Astrocyte of the spinal cord (primary cell): Measurements from ENCODE around the gene SH3RF3.

Source experiments
- DNase-seq: peaks from one replicate; pipeline ENCODE4 v3.0.0; 2011; ENCODE audit warnings: low read depth, low spot score
- H3K4me3 ChIP-seq: 2 replicates; pipeline ENCODE4 v1.5.1; 2011; ENCODE audit warnings: low read depth, mild to moderate bottlenecking, low read length, moderate library complexity
- in situ Hi-C: cut with HindIII; loops from 2 replicates; pipeline ENCODE4 v1.10.0; 2017; ENCODE audit warnings: low sequenced_read_pairs
- TF ChIP-seq, protein P1 (sequence below): IDR thresholded peaks from 2 replicates; pipeline ENCODE4 v1.5.1; 2012; ENCODE audit warnings: low read depth, mild to moderate bottlenecking, low read length, inconsistent platforms

SH3RF3 gene

DNA sequence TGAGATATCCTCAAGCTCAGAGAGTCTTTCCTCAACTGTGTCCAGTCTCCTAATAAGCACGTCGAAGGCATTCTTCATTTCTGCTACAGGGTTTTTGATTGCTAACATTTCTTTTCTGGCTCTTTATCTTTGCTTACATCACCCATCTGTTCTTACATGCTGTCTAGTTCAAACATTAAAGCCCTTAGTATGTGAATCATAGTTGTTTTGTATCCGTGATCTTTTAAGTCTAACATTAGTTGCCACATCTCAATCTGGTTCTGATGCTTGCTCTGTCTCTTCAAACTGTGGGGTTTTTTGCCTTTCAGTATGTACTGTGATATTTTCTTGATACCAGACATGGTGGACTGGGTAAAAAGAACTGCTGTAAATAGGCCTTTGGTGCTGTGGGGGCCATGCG is 235.2 kb downstream of the SH3RF3 start:
- in situ Hi-C loops, result no loop called here
- TF ChIP-seq, protein P1, sequence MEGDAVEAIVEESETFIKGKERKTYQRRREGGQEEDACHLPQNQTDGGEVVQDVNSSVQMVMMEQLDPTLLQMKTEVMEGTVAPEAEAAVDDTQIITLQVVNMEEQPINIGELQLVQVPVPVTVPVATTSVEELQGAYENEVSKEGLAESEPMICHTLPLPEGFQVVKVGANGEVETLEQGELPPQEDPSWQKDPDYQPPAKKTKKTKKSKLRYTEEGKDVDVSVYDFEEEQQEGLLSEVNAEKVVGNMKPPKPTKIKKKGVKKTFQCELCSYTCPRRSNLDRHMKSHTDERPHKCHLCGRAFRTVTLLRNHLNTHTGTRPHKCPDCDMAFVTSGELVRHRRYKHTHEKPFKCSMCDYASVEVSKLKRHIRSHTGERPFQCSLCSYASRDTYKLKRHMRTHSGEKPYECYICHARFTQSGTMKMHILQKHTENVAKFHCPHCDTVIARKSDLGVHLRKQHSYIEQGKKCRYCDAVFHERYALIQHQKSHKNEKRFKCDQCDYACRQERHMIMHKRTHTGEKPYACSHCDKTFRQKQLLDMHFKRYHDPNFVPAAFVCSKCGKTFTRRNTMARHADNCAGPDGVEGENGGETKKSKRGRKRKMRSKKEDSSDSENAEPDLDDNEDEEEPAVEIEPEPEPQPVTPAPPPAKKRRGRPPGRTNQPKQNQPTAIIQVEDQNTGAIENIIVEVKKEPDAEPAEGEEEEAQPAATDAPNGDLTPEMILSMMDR, result no peak
- DNase-seq, result no peak
- no peak overlapping the region for H3K4me3 ChIP-seq

DNA sequence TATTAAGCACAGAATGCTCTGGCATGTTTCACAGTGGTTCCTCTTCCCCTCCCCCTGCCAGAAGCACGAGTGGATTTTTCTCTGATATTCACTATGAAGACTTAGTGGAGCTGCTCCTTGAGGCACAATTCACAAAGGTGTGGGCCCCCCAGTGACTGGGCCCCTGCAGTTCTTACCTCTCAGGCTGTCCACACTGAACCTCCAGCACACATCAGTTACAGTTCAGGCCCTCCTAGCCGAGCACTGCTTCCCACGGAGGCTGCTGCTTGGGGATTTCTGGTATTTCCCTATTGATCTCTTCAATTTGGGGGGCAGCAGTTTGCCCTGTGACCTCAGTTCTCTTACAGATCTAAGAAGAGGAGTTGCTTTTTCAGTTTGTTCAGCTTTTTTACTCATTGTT is 236.1 kb downstream of the SH3RF3 start:
- no peak for DNase-seq
- TF ChIP-seq, protein P1, result no peak
- in situ Hi-C loops, result no loop called here
- no peak overlapping the region for H3K4me3 ChIP-seq

GRCh38 chr2:109367683-109368082 is 238.7 kb downstream of the SH3RF3 start:
- TF ChIP-seq, protein P1, result no peak
- in situ Hi-C loops, result no loop called here

DNA sequence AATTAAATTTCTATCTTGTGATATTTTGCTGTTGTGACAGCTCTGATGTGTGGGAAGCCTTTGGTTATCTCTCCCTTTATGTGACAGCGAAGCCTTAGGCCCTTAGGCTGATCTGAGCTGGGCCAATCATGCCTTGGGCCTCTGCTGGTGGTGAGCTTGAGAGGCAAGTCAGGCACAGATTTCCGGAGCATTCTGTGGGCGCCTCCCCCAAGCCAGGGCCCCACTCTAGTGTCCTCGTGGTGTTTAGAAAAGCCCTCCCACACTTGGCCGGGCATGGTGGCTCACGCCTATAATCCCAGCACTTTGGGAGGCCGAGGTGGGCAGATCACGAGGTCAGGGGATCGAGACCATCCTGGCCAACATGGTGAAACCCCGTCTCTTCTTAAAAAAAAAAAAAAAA is 239.8 kb downstream of the SH3RF3 start:
- TF ChIP-seq, protein P1, result no peak
- DNase-seq, result no peak
- H3K4me3 ChIP-seq, result no peak overlapping the region
- in situ Hi-C loops, result no loop called here

More at GRCh38 chr2:109367683-109368082, 238.7 kb downstream of the SH3RF3 start:
- no peak for DNase-seq
- H3K4me3 ChIP-seq, result no peak overlapping the region

GRCh38 chr2:109369671-109370191 is 240.7 kb downstream of the SH3RF3 start:
- TF ChIP-seq, protein P1, result no peak
- no peak for DNase-seq
- in situ Hi-C loops, result no loop called here

GRCh38 chr2:109370399-109371035 is 241.5 kb downstream of the SH3RF3 start:
- no peak for DNase-seq
- TF ChIP-seq, protein P1, result no peak
- in situ Hi-C loops, result no loop called here
- no peak overlapping the region for H3K4me3 ChIP-seq

More at GRCh38 chr2:109369671-109370191, 240.7 kb downstream of the SH3RF3 start:
- H3K4me3 ChIP-seq, result no peak overlapping the region
